Right lobe of liver (tissue), 4 donors: ENCODE data around the gene PDZK1.

Experiments used
- POLR2A ChIP-seq: fragments of 450-650 bp; IDR thresholded peaks from one replicate; pipeline ENCODE4 v1.6.1; 2017; ENCODE audit warnings: antibody characterized with exemption, mild to moderate bottlenecking
- TF ChIP-seq, protein P1 (sequence below), 4 donors: fragments of 200-600 bp in 3 of 4; fragments of 450-650 bp in 1 of 4; IDR thresholded peaks; one replicate each; pipeline versions ENCODE4 v1.5.1 to v1.8.0; 2016 to 2022; ENCODE audit warnings: antibody characterized with exemption in 4 of 4, mild to moderate bottlenecking in 2 of 4
- donor health status: DM: no; HTN: no; CAD: no.
- donor health status: DM: no; HTN: no; CAD: no.
- donor health status: DM: no; HTN: yes; CAD: no.

DNA sequence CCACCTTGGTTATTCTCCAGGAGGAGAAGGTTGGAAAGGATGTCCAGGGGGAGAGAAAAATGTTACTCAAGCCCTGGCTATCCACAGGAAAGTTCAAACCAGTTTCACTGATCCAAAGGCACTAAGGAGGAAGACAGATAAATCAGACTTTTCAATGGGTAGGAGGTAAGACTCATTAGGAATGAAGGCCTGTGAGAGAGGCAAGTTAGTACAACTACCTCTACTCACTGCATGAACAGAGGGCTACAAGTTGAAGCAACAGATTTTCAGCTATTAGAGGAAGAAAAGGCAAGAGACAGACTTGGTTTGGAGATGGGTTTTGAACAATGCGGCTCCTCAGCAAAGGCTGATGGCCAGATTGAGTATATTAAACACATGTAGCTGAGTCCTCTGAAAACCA, 29.0 kb upstream of the PDZK1 start:
- no peak for TF ChIP-seq POLR2A
- TF ChIP-seq, protein P1, sequence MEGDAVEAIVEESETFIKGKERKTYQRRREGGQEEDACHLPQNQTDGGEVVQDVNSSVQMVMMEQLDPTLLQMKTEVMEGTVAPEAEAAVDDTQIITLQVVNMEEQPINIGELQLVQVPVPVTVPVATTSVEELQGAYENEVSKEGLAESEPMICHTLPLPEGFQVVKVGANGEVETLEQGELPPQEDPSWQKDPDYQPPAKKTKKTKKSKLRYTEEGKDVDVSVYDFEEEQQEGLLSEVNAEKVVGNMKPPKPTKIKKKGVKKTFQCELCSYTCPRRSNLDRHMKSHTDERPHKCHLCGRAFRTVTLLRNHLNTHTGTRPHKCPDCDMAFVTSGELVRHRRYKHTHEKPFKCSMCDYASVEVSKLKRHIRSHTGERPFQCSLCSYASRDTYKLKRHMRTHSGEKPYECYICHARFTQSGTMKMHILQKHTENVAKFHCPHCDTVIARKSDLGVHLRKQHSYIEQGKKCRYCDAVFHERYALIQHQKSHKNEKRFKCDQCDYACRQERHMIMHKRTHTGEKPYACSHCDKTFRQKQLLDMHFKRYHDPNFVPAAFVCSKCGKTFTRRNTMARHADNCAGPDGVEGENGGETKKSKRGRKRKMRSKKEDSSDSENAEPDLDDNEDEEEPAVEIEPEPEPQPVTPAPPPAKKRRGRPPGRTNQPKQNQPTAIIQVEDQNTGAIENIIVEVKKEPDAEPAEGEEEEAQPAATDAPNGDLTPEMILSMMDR (IDR thresholded peaks at IDR 0.05): no peak
